ENCODE data around the gene PPP2R3A. TPM values are rescaled to one million over a fixed set of nuclear protein-coding genes. Genes with fewer than 3 reads are reported as not detected.

The PPP2R3A gene
- total and polyA plus RNA-seq, 2 donors: 10.5 to 28.7 TPM

GRCh38 chr3:136196401-136197158 is 231.1 kb downstream of the PPP2R3A start:
- no peaks in the 10 kb centered on the region for H3K4me1 ChIP-seq (ENCODE audit: insufficient read depth)
- peak overlapping the region; percentile 65 for H3K4me3 ChIP-seq (ENCODE audit: low read depth, low read length)
- no peaks in the 10 kb centered on the region for H3K36me3 ChIP-seq (ENCODE audit: insufficient read depth)
- WGBS: under 1% methylated on average over 64 of the region's 64 CpGs
- DNase-seq (ENCODE audit: extremely low spot score): peak; percentile 100
- H3K27ac ChIP-seq (ENCODE audit: low read depth): peak overlapping the region; percentile 99

- Histone ChIP-seq H3K4me1 (ENCODE audit: insufficient read depth) (no peaks in the 10 kb centered on the region), H3K27ac (ENCODE audit: low read depth) (peak overlapping the region; percentile 94), H3K4me3 (ENCODE audit: low read depth, low read length) (peak overlapping the region; percentile 65), H3K36me3 (ENCODE audit: insufficient read depth) (no peaks in the 10 kb centered on the region)
- WGBS: 20% methylated on average over 15 of the region's 15 CpGs
- no peak for DNase-seq (ENCODE audit: extremely low spot score)
Observed at GRCh38 chr3:136197159-136197793, 231.7 kb downstream of the PPP2R3A start.

Small RNAs within 50 kb of the gene (small RNA-seq; reads per million reads assigned to genes)
- gene AC092989.1: not detected

Other genes starting within 250 kb of the PPP2R3A start
- 38.1 TPM for gene MSL2, start 230.6 kb downstream of the PPP2R3A start, total RNA-seq
- 11.2 TPM for gene MSL2, start 230.6 kb downstream of the PPP2R3A start, polyA plus RNA-seq